HepG2 (cell line): ENCODE data around the gene PHRF1.

Source experiments
- SNAI1 ChIP-seq: sonication (generic); formaldehyde crosslinking; IDR thresholded peaks from 2 replicates; pipeline ENCODE4 v1.5.0; 2020; ENCODE audit warnings: mild to moderate bottlenecking, missing genetic modification reagents, borderline replicate concordance
- ZBTB1 ChIP-seq: sonication (generic); formaldehyde crosslinking; IDR thresholded peaks from 2 replicates; pipeline ENCODE4 v1.4.0; 2020; ENCODE audit warnings: missing genetic modification reagents, borderline replicate concordance
- ZC3H13 ChIP-seq: sonication (generic); formaldehyde crosslinking; IDR thresholded peaks from 2 replicates; pipeline ENCODE4 v1.8.1; 2023; ENCODE audit warnings: mild to moderate bottlenecking, missing genetic modification reagents, moderate library complexity
- ZNF30 ChIP-seq: sonication (generic); formaldehyde crosslinking; IDR thresholded peaks from 2 replicates; pipeline ENCODE4 v1.5.0; 2020; ENCODE audit warnings: mild to moderate bottlenecking, missing genetic modification reagents
- TF ChIP-seq, protein P1 (sequence below): sonication (generic); formaldehyde crosslinking; IDR thresholded peaks from 2 replicates; pipeline ENCODE4 v1.5.0; 2020; ENCODE audit warnings: mild to moderate bottlenecking, missing genetic modification reagents, moderate library complexity

DNA sequence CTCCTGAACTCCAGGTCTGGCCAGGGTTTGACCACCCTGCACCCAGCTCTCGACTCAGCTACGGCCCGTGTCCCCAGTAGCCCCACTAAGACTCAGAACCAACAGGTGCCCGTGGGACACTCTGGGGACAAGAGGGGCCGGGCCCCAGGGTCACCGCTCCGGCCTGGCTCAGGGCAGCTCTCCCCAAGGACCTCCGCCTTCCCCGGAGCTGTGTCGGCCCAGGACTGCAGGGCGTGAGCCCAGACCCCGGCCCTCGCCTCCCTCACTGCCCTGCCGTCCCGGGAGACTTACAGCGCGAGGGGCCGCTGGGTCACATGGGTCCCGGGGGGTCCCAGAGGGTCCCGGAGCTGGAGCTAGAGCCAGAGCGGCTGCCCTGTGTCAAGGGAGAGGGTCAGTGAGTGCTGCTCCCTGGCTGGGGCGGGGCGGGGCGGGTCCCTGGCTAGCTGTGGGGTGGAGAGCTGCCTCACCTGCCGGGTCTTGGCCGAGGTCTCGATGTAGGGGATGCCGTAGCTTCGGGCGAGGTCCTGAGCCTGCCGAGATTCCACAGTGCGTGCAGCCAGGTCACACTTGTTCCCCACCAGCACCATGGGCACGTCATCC, 43.2 kb upstream of the PHRF1 start:
- no peak for TF ChIP-seq ZC3H13 (CRISPR knock-in tag)
- no peak for TF ChIP-seq ZBTB1 (CRISPR knock-in tag)
- no peak for TF ChIP-seq ZNF30 (CRISPR knock-in tag)
- TF ChIP-seq SNAI1 (CRISPR knock-in tag): no peak
- TF ChIP-seq, protein P1, sequence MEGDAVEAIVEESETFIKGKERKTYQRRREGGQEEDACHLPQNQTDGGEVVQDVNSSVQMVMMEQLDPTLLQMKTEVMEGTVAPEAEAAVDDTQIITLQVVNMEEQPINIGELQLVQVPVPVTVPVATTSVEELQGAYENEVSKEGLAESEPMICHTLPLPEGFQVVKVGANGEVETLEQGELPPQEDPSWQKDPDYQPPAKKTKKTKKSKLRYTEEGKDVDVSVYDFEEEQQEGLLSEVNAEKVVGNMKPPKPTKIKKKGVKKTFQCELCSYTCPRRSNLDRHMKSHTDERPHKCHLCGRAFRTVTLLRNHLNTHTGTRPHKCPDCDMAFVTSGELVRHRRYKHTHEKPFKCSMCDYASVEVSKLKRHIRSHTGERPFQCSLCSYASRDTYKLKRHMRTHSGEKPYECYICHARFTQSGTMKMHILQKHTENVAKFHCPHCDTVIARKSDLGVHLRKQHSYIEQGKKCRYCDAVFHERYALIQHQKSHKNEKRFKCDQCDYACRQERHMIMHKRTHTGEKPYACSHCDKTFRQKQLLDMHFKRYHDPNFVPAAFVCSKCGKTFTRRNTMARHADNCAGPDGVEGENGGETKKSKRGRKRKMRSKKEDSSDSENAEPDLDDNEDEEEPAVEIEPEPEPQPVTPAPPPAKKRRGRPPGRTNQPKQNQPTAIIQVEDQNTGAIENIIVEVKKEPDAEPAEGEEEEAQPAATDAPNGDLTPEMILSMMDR (CRISPR knock-in tag): no peak
